NCI-H187 (cell line): ENCODE results near the gene KCNJ12.
"Not testable (repeated sequence)": the region's sequence is repeated elsewhere in the genome, so short reads cannot be mapped to it uniquely, and the experiment has no call there.

Experiments
- DNase-seq, 2 experiments: peaks; one replicate each; lab custom pipeline; 2025; lab: John Stamatoyannopoulos, UW

KCNJ12 gene

DNA sequence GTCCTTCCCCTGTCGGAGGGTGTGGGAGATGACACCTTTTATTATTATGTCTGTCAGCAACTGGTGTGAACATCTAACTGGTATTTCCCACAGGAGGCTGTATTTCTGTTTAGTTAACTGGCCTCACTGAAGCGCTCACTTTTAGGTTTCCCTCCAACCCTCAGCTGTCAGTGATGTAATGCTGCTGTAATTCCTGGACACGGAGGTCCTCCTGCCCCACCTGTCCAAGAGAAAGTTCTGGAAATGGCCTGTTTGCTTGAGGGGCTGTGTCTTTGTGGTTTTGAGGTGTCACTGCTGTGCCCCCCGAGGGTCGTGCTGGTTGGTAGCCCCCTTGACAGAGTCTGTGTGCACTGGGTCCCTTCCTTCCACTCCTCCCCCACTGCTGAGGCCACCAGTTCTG is 11.5 kb downstream of the KCNJ12 start:
- no peak for DNase-seq

GRCh38 chr17:21388066-21388465 is 11.9 kb downstream of the KCNJ12 start:
- no peak for DNase-seq

DNA sequence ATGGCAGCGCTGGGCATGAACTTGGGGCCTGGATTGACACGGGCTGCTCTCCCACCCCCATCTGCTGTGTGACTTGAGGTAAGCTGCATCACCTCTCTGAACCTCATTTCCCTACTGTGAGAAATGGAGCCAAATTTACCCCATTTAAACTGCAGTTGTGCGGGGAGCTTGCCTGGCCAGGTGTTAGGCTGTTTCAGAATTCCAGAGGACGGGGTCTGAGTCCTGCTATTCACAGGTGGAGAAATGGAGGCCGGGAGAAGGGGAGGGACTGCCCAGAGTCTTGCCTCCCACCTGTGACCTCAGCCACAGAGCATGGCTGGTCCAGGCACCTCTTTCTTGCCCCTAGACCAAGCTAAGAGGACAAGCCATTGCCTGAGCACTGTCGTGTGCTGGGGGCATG is 12.8 kb downstream of the KCNJ12 start:
- DNase-seq = no peak

DNA sequence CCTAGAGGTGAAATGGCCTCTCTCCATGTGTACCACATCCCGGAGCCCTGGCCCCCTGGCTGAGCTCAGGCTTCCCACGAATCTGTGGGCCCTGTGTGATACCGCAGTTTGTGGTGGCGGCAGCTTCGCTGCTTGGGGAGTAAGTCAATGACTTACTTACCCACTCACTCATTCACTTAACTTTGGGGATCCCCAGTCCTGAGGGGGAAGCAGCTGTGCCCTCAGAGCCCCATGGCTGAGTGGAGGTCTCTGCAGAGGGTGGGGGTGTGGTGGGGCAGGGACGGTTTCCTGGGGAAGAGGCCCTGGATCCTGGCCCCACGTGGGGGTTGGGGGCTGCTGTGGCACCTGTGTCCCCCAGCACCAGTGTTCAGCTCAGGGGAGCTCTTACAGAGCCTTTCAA is 13.2 kb downstream of the KCNJ12 start:
- no peak for DNase-seq

DNA sequence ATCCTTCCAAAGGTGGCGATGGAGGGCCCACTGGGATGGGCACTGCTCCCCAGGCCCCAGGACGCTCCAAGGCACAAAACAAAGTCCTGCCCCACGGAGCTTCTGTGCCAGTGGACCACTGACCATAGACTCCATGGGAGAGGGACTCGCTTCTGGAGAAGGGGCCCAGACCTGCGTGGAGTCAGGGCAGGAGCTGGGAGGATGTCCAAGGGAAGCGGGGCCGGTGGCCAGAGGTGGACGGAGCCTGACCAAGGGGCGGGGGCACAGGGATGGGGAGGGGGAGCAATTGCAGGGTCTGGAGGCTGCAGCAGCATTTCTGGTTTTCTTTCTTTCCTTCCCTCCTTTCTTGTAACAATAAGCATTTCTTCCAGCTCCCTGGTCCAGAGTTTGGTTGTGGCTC is 14.1 kb downstream of the KCNJ12 start:
- no peak for DNase-seq

DNA sequence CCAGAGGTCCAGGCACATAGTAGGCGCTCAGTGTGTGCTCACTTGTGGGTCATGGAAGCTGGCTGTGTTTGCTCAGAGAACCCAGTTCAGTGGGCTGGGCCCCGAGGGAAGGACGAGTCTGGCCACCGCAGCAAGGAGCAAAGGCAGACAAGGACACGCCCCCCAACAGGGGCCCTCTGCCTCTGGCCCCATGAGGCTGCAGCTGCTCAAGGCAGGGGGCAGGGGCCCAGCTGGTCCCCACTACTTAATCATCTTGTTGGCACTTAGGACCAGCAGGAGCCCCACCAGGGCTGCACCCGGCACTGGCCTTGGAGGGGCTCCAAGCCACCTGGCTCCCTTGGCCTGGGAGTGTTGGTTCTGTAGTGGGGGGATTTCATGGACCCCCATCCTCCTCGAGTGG is 16.1 kb downstream of the KCNJ12 start:
- no peak for DNase-seq

- no peak for DNase-seq
Observed at GRCh38 chr17:21394265-21394664, 18.1 kb downstream of the KCNJ12 start.

DNA sequence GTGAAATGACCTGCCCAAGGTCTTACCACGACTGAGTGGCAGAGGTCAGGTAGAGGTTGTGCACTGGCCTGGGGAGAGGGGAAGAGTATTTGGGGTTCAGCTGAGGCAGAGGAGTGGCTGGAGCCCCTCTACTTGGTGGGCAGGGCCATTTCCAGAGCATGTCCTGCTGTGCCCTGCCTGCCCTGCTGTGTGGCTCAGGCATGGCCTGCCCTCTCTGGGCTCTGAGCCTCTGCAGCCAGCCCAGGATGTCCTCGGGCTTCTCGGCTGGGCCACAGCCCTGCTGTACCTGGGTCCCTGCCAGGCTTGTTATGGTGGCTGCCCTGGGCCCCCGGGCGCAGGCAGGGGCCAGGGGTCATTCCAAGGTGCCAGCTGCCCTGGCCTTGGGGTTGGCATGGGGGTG is 19.6 kb downstream of the KCNJ12 start:
- DNase-seq = no peak

DNA sequence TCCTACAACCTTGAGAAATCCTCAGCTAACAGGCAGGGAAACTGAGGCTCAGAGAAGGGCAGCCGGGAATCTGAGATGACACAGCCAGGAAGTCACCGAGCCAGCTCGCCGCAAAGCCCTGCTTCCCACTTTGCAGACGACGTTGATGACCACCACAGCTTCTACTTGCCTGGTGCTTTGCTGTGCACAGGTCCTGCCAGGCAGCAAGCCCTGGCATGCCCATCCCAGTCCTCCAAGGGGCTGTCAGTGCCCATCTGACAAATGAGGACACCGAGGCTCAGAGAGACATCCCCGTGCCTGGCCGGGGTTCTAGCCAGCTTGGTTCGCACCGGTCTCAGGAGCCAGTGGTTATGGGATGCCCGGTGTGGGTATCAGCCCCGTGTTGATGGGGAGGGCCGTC is 20.1 kb downstream of the KCNJ12 start:
- no peak for DNase-seq

GRCh38 chr17:21397341-21398190 is 21.4 kb downstream of the KCNJ12 start:
- no peak for DNase-seq

DNA sequence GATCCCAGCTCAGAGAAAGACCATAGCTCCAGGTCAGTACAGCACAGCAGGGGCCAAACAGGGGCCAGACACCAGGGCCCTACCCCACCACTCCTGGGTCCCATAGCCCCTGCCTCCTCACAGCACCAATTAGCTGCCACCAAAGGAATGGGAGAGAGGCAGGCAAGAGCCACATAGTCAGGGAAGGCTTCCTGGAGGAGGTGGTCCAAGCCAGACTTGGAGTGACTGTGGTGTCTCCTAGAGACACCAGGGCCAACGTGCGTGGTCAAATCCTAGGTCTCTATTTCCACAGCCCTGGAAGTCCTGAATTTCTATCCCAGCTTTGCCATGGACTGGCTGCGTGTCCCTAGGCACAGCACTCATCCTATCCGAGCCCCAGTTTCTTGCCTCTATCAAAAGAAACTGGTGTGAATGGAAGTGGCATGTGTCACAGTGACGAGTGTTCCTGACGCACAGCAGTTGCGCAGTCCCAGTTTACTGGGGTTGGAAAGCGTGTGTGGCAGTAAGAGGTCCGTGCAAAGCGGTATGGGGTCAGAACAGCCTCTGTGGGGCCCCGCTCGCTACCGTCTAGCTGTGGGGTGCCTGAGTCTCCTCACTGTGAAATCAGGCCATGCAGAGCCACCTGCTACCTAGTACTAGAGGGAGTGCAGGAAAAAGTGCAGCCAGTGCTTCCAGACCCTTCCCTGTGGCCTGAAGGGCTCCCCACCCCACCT is 23.5 kb downstream of the KCNJ12 start:
- DNase-seq = no peak

- DNase-seq = not testable (repeated sequence)
Observed at GRCh38 chr17:21400187-21400569, 24.0 kb downstream of the KCNJ12 start.

DNA sequence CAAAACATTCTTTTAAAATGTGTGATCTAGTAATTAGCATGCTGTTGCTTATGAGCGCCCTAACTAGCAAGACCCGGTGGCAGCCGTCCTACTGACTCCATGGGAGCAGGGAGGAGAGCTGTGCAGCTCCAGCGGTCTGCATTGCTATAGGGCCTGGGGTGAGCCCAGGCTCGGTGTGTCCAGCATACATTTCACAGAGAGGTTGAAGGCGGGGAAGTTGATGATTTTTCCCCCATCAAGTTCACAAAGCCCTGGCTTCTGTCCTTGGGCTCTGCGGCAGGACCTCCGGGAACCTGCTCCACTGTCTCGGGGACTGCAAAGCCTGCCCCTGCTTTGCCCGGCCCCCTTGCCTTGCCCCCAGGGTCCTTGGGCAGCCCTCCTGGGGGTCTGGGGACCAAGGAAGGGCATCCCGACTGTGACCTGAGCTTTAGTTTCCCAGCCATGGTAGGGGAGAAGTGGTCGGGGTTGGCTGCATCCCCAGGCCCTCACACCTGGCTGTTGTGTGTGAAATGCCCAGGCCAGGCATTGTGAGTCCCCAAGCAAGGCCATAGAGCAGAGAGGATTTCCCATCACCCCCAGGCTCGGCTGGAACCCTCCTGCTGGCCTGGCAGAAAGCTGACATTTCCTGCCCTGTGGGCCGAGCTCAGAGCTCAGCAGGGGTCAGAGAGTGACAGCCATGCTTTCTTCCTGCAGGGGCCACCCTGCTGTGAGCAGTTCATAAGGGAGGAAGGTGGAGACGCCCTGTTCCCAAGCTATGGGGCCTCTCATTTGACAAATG is 24.8 kb downstream of the KCNJ12 start:
- no peak for DNase-seq

DNA sequence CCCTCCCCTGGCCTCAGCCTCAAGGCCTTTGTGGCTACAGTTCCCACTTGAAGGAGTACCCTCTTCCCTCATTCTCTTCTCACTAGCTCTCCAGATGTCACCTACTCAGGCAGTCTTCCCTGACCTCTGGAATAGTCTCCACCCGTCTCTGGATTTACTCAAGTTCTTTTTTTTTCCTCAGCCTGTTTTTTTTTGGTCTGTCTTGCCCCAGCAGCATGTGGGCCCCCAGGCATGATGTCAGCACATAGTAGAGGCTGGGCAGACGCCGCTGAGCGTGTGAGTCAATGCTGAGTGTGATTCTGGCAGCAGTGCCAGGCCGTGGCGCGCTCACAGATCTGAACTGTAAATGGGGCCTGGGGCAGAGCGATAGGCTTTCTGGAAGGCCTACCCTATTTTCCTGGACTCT is 26.0 kb downstream of the KCNJ12 start:
- not testable (repeated sequence) for DNase-seq

GRCh38 chr17:21402926-21403325 is 26.8 kb downstream of the KCNJ12 start:
- not testable (repeated sequence) for DNase-seq

- not testable (repeated sequence) for DNase-seq
Observed at GRCh38 chr17:21404106-21404505, 27.9 kb downstream of the KCNJ12 start.

DNA sequence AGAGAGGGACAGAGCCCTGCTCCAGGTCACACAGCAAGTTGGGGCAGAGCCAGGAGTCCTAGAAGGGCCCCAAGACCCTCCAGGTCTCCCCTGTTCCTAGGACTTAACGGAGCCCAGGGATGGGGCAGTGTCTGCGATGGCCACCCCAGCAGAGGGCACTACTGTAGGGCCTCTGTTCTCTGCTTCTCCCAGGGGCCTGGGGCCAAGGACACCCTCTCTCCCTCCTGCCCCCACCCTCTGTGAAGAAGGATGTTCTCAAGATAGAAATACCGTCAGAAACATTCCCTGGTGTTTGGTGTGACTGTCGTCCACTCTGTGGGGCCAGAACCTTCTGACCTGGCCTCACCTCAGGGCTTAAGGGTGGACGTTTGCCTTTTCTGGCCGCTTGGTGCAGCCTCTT is 28.4 kb downstream of the KCNJ12 start:
- not testable (repeated sequence) for DNase-seq

DNA sequence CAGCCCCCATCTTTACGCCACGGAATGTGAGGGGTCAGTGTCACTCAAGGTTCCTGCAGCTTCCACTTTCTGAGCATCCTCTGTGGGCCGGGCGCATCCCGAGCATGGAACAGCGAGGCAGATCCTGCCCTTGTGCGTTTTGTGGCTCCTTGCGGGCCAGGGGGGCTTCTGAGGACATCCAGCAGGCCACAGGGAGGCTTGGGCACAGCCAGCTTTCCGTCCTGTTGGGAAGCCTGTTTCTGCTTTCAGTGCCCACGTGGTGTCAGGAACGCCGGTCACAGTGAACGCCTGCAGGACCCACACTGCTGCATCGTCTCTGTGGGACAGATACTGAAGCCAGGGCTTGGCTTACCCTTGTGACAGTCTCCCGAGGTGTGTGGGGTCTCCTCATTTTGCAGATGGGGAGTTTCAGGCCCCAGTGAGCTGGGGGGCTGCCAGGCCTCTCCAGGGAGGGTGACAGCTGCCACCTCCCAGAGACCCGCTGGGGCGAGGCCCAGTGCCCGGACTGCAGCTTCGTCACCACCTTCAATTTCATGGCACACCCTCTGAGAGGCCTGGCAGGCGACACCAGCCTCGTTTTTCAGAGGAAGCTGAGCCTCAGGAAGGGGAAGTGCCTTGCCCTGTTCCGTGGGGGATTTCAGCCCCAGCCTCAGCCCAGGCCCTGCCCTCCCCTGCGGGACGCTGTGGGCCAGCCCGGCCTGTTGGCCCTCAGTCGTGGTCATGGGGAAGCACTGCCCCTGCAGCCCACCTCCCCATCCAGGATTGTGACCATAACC is 29.0 kb downstream of the KCNJ12 start:
- not testable (repeated sequence) for DNase-seq

DNA sequence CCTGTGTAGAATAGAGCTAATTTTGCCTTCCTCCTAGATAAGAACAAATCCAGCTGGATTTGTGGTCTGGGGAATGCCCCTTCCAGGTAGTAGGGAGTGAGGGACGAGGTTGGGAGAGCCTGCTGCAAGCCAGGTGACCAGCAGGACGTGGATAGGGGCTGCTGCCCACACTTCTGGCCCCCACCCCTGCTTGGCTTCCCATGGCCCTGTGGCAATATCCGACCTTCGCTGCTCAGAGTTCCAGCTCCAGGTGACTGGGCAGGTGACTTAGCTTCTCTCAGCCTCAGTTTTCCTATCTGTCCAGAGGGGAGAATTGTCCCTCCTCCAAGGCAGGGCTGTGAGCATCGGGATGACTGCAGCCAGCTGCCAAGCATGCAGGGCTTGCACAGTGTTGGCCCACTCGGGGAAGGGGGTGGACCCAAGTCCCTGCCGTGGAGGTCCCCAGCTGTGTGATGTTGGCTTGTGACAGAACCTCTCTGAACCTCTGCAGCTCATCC is 29.8 kb downstream of the KCNJ12 start:
- DNase-seq = not testable (repeated sequence)

GRCh38 chr17:21406616-21407404 is 30.7 kb downstream of the KCNJ12 start:
- not testable (repeated sequence) for DNase-seq

DNA sequence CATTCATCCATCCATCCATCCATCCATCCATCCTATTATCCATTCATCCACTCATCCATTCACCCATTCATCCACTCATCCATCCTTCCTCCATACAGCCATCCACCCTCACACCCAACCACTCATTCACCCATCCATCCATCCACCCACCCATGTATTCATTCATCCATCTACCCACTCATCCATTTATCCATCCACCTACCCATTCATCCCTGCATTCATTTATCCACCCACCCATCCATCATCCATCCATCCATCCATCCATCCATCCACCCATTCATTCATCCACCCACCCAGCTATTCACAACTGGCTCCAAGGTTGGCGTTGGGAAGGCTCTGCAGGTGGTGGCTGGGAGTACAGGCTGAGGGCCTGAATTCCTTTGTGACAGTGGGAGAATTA is 31.6 kb downstream of the KCNJ12 start:
- DNase-seq = not testable (repeated sequence)
